HG02885 (cell line): ENCODE measurements around the gene SMOC2.

Experiments
- ATAC-seq: cut with Tn5 transposase; IDR thresholded peaks from one replicate; pipeline ENCODE4 v1.9.1; 2021; ENCODE audit warnings: mild to moderate bottlenecking; ENCODE audit not compliant: unreplicated experiment, poor library complexity

SMOC2 gene

DNA sequence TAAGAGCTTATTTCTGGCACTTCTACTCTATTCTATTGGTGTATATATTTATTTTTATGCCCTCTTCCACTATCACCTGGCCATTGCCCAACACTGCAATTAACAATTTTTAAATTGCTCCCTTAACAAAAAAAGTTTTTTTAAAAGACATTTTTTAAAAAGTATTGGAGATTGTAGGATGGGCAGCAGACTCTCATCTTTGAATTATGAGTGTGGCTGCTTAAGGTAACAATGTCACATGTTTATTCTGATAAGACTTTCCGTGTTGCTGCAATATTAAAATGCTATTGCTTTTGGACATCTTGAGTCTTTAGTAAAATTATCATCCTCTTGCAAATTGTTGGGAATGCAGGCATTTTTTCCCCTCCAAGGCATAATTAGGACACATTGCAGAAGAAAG is 31.4 kb downstream of the SMOC2 start:
- no peak for ATAC-seq

DNA sequence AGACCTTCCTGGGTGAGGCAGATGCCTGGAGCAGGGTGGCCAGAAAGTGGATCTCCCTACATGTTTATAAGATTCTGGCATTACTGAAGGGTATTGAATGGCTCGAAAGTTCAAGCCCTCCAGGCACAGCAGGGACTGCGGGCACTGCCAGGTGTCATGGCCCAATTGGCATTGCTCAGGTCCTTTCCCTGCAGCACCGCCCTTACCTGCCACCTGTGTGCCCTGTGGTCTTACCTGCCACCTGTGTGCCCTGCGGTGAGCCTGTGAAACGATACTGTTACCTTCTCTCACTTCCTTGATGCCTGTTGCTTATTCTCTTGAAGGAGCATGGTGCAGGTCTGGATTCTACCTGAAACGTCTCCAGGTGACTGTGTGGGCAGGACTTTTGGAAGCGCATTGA is 32.2 kb downstream of the SMOC2 start:
- no peak for ATAC-seq

DNA sequence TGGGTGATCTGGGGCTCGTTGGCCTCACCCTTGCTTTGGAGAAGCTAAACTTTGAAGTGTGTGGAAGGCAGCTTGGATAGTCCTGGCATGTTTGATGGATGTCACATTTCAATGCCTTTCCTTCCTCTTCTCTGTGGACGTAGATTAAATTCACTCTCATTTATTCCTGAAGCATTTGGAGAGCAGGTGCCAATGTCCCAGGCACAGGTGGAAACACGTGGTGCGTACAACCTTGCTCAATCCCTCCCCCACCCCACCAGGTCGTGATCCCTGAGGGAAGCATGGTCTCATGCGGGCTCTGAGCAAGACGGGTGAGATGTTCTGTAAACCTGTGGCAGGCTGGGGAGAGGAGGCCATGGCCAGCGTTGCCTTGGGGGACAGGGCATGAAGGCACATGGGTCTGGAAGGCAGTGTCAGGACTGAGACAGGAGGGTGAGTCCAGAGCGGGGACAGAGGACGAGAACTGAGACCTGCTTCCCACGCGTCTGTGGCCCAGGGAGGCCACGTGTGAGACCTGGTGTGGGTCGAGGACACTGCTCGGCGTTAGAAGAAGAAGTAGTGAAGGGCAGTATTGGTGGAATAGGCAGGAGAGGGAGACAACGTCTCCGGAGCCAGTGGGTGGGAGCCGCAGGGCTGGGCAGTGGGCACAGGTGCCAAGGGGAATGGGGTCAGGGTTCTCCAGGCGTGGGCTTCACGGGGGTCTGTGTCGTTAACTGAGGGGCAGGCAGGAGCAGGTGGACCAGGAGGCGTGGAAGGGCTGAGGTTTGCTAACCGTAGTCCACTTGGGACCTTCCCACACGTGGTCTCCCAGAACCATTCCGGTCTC is 34.4 kb downstream of the SMOC2 start:
- ATAC-seq = no peak

DNA sequence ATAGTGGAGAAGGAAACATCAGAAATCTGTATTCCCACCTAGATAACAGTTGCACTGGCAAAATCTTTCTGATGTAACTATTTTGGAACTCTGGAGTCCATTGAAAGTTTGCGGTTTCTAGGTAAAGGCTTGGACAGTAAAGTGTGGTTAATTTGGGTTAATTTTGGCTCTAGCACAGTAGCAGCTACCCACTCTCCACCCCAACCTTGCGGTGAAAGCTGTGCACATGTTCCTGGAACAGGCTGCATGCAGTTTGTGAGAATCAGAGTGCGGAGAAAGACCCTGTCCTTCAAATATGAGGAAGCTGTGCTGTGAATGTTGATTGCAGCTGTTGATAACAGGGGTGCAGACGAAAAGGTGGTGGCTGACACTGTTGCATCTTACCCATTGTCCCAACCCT is 38.4 kb downstream of the SMOC2 start:
- no peak for ATAC-seq

DNA sequence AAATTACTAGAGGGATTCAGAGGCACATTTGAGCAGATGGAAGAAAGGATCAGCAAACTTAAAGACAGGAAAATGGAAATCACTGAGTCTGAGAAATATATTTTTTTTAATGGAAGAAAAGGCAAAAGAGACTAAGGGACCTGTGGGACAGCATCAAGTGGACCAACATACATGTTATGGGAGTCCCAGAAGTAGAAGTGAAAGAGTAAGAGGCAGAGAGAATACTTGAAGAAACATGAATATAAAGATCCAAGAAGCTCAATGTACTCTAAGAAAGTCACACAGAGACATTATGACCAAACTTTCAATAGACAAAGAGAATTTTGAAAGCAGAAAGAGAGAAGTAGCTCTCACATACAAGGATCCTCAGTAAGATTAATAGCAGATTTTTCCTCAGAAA is 39.5 kb downstream of the SMOC2 start:
- ATAC-seq = no peak

DNA sequence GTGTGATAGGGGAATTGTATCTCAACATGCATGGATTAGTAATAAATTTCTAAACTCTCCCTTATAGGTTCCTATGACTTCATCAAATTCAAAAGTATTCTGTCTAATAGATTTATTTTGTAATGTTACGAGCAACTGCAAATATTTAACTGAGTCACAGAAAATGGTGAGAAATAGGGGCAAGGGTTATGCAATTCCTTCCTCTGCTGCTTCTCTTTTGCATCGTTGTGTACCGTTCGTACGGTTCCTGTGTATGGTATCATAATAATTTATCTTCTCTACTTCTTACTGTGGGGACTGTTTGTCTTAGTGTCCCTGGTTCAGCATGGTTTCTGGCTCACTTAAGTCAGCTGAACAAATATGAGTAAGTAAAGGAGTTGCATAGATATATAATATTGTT is 44.8 kb downstream of the SMOC2 start:
- ATAC-seq = no peak

DNA sequence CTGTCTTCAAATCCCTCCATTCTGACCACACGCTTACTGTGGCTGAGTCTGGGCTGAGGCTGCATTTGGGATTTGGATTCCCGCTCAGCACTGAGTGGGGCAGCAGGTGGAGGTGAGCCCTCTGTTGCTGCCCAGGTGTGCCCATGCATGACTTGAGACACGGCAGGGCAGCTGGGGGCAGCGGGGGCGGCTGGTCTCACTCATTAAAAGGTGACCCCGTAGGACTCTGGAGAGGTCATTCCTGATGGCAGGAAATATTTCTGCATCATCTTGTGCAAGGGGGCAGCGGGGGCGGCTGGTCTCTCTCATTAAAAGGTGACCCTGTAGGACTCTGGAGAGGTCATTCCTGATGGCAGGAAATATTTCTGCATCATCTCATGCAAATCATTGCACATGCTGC is 49.8 kb downstream of the SMOC2 start:
- no peak for ATAC-seq

DNA sequence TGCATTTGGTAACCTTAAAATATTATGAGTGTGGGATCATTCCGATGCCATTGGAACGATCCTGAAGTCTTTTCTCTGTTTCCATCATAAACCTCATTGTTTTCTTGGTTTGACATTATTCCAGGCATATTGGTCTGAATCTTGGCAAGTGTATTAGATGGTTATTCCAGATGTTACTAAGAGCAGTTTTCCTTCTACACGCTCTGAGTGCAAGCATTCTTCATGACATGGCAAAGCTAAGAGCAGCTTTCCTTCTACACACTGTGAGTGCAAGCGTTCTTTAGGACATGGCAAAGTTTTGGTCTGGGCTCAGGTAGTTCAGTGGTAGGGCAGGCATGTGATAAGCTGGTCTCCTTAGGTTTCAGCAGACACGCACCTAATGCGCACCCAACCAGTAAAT is 53.0 kb downstream of the SMOC2 start:
- ATAC-seq = no peak

DNA sequence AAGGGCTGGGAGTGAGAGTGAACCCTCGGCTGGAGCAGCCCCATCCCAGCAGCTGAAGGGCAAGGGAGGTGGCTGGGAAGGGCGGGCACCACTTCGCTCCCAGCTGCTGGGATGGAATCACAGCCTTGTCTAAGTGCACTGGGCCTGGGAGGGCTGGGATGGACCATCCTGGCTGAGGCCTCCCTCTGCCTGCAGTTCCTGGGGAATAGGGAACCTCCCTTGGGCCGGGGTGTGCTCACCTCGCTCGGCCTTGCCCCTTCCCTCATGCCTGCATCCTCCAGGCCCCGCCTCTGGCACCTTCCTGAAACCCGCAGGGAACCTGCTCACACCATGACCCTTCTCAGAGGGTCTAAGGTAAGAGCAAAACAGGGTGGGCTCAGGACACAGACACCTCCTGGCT is 53.7 kb downstream of the SMOC2 start:
- no peak for ATAC-seq

DNA sequence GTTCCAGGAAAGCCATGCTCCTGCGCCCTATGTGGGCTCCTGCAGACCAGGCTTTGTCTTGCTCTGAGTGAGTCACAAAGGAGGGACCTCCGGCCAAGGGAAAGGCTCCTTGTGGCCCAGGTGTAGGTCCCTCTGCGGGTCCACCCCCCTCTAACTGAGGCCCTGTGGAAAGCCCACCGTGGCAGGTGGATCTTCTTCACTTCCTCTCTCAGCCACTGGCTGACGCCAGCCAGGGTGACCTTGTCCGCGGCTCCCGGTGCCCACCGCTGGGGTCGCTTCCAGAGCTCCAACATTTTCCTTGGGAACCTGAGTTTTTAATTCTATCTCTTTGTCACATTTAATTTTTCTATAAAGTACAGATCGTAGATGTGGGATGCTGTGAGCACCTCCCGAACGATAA is 54.1 kb downstream of the SMOC2 start:
- no peak for ATAC-seq

DNA sequence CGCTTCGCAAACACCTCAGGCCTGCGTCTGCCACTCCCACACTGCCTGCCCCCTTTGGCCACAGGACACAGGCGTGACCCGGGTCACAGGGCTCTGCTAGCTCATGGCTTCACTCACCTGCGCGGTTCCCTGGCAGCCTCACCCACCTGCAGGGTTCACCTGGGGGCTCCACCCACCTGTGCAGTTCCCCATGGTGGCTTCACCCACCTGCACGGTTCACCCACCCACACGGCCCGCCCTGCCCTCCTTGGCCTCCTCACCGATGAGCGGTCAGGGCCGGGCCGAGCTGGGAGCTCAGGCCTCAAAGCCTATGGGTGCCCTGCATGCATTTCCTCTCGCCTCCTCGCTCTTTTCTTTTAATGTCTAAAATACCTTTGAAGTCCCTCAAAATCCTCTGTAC is 54.7 kb downstream of the SMOC2 start:
- ATAC-seq = no peak

DNA sequence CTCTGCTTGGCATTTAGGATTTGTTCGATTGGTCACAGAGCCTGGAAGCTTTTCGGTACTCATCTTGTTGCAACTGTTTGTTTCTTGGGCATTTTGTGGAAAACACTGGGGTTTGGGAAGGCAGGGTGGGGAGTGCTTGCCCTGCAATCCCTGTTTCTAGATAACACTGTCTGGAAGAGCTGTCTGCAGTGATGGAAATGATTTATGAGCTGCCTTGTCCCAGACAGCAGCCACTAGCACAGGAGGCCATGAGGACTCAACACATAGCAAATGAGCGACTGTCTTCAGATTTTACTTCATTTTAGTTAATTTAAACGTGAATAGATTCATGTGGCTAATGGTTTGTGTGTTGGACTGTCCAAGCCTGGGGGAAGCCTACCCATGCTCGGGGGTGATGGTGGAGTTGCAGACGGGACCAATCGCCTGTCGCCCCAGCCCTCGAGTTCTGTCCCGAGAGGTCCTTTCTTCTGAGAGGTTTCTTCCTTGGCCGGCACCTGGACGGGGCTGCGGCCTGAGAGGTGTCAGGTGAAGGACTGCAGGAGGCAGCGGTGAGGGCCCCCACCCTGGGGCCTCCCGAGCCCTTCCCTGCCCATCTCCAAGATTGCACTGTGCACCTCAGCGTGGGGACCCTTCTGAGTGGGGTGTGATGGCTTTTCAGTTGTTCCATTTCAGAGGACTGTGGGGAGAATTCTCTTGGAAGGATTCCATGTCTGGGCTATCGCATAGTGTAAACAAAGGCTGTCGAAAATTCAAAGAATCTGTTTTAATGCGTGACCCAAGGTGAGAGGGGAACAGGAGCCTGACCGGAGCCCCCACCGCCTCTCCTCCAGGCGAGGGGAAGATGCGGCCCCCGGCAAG is 55.4 kb downstream of the SMOC2 start:
- no peak for ATAC-seq

DNA sequence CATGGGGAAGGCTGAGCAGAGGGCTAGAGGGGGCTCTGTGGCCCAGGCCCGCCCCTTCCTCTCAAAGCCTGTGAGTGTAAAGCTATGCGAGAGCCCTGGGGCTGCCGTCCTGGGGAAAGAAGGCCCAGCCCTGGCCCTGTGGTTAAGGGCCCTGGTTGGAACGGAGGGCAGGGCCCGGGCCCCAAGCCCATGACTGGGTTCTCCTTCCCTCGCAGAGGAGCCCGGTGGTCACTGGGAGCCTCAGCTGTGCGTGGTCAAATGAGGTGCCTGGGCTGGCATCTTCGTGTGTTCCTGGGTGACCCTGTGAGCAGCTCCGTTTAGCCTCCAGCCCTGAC is 56.0 kb downstream of the SMOC2 start:
- no peak for ATAC-seq

DNA sequence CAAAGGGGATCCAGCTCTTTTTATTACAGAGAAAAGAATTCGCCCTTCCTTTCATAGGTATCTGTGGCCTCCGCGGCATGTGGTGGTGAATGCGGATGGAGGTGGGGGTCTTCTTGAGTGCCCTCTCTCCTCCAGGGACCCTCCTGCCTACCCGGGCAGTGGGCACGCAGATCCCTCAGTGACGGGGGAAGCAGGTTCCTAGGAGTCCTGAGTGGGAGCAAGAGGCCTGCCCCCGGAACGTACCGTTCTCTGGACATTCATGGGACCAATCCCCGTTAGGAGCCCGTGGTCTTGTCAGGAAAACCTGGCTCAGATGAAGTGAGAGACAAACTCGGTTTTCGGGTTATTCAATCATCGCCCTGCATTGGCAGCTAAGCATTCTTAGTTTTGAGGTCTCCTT is 56.4 kb downstream of the SMOC2 start:
- ATAC-seq = no peak

DNA sequence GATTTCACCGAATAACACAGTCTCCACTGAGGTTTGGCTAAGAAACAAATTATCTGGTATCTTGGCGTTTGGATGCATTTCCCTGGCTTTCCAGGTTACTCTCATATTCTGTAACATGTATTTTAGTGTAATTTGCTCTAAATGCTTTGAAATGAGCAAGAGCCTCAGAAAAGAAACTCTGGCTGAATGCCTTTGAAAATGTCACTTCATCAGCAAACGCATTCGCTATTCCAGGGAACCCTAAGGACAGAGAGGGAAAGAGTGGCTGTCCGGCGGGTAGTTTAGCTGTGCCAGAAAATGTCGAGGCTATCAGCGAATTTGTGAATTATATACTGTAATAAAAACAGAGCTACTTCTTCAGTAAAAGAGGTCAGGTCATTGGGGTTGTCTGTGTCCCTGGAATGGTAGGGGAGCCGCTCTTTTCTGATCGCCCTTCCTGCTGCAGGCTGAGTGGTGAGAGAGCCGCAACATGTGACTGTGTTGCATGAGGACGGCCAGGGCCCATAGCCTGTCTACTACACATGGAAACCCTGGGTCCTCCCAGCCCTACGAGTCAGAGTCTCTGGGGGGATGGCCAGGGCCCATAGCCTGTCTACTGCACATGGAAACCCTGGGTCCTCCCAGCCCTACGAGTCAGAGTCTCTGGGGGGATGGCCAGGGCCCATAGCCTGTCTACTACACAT is 57.3 kb downstream of the SMOC2 start:
- ATAC-seq = no peak

DNA sequence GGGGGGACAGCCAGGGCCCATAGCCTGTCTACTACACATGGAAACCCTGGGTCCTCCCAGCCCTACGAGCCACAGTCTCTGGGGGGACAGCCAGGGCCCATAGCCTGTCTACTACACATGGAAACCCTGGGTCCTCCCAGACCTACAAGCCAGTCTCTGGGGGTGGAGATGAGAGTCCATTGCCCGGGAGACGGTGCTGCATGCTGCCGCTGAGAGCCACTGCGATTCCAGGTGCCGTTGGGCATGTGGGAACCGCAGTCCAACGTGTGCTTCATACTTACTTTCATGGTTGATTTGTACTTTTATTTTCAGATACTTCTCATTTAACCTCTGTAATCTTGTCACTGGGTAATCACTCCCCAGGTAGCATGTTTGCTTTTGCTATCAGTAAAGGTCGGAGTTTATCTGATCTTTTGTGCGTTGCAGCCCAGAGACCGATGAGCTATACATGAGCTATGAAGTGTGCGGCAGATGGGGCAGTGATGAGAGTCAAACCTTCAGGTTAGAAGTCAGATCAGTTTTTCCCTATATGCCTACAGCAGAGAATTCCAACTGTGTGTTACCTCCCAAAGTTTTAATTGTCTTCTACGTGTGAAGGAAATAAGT is 58.2 kb downstream of the SMOC2 start:
- ATAC-seq = no peak

DNA sequence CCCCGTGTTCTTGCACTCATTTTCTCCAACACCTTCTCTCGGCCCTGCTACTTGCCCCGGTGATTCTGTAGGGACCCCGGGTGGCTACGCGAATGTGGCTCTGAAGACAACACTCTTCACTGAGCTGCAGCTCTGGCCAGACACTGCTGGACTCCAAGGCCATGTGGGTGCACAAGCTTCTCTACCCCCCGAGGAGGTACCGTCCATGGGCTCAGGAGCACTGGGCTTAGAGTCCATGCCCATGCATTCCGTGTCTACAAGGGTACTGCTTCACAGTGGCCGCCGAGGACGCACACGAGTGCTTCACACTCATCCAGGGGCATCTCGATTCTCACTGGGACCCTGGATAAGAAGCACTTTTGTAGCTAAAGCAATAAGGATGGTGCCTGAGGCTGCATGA is 59.5 kb downstream of the SMOC2 start:
- ATAC-seq = no peak

DNA sequence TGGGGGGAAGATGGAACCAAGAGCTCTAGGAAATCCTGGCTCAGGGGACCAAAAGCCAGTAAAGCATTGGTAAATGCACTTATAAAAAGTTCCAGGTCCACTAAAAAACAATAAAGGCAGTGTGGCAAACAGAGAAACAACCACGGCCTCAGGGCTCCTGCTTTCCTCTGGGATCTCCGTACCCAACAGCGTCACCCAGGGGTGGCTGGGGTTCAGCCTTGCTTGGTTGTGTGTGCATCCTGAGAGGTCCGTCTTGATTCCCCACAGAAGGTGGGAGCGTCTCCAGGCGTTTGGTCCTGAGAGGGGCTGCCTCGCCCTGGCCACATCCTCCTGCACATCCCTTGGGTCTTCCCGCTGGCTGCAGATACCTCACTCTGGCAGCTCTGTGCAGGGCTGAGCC is 60.6 kb downstream of the SMOC2 start:
- ATAC-seq = no peak

DNA sequence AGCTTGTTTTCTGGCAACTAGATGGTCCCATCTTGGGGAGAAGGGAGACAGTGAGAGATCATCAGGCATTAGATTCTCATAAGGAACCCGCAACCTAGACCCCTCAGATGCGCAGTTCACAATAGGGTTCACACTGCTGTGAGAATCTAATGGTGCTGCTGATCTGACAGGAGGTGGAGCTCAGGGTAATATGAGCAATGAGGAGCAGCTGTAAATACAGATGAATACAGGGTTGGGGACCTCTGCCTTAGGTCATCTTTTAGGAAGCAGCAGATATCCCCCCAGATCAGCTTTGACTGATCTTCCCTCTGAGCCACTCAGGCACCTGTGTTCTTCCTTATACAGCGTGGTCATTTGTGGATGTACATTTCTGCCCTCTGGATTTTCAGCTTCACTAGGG is 63.4 kb downstream of the SMOC2 start:
- ATAC-seq = no peak

DNA sequence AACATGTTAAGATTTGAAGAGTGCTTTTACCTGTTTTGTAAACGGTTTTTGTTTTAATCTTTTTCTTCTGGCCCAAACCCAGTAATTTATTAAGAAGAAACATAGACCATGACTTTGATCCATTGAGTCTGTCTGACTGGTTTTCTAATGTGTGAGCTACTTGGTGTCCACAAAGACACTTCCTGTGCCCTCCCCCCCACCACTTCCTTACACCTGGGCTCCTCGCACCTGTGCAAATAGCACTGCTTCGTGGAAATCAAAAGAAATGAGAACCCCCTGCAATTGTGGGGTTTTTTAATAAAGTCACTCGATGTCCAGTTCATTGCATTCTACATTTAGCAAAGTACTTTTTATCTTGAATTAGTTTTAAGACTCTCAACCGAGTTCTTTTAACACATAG is 65.5 kb downstream of the SMOC2 start:
- no peak for ATAC-seq

DNA sequence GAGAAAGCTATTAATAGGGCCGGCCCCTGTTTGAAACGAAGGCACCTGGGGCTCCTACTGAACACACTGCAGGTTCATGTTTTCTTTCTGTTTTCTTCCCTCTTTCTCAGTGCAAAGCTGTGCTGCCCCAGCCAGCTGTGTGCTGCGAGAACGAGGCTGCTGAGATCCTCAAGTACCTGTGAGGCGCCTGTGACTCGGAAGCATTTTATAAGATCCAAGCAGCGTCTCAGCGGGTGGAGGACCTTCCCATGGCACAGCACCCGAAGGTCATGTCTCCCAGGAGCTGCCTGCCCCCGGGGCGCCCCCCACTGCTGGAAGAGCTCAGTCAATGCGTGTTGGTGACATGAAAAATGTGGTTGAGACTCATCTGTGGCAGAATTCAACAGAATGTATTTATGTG is 66.3 kb downstream of the SMOC2 start:
- no peak for ATAC-seq
